Measurements from ENCODE around the gene DHX36.

Gene DHX36

GRCh38 chr3:154223519-154223918 is 100.8 kb downstream of the DHX36 start:
- no peak for DNase-seq (ENCODE audit: low read depth in 3 of 3)

Measured in stimulated activated CD4-positive, alpha-beta T cell treated with anti-CD3 and anti-CD28 coated beads, TNF-alpha, amount 100 ng/mL, for 24 hours (primary cell).